IMR-90 (cell line): ENCODE results near the gene PXMP2.
A peak's percentile ranks its signal among the peaks of the same experiment; 100 is the strongest.

Source experiments
- POLR2A ChIP-seq: IDR thresholded peaks from 2 replicates; pipeline ENCODE4 v1.6.1; 2012; ENCODE audit warnings: mild to moderate bottlenecking, low read depth, low read length
- USF2 ChIP-seq: fragments of 150-350 bp; IDR thresholded peaks from 2 replicates; pipeline ENCODE4 v1.6.1; 2017; ENCODE audit warnings: mild to moderate bottlenecking, antibody characterized with exemption, low read length, low read depth

GRCh38 chr12:132710405-132711079 lies 23.2 kb downstream of the PXMP2 start, which contains the start of gene PGAM5:
- TF ChIP-seq USF2 (0 out of 2 replicates have a peak, but pooled peaks have one; percentile 9), POLR2A (0 out of 2 replicates have a peak, but pooled peaks have one; percentile 52)
